Measurements from ENCODE around the gene CLEC9A.

CLEC9A gene

DNA sequence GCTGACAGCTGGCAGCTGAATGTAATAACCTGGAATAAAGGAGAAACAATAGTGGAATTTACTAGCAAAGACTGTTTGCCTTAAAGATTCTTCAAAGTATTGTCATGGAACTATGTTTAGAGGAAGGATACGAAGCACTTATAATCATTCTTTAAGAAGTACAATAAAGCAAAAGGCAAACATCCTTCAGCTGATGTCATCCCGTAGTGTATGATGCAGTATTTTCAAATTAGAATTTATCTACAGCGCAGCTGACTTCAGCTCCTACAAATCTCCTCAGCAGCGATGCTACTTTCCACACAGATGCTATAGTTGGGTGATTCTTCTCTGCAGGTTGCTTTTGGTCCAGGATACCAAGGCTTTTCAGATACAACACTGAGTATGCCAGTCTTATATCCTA lies 36.8 kb downstream of the CLEC9A start:
- no peak for DNase-seq (ENCODE audit: low read depth in 1 of 2, low spot score in 1 of 2)

DNA sequence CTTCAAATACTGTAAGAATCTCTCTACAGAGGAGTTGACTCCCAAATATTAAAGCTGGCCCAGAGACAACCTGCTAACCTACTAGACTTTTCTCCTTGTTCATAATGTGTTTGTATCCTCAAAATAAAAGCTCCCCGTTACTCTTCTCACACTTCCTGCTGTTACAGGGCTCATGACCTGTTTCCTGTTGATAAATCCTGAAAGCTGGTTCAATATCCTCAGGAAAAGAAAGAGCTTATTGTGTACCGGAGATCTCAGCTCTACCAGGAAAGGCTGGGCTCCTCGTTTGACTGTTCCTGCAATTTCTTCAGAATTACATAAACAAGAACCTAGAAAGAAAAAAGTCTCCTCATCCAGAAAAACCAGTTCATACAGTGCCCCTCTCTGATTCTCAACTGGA lies 37.5 kb downstream of the CLEC9A start:
- DNase-seq (ENCODE audit: low read depth in 1 of 2, low spot score in 1 of 2), result no peak

- DNase-seq (ENCODE audit: low read depth in 1 of 2, low spot score in 1 of 2), result no peak
Observed at GRCh38 chr12:10068644-10069043, 38.2 kb downstream of the CLEC9A start.

DNA sequence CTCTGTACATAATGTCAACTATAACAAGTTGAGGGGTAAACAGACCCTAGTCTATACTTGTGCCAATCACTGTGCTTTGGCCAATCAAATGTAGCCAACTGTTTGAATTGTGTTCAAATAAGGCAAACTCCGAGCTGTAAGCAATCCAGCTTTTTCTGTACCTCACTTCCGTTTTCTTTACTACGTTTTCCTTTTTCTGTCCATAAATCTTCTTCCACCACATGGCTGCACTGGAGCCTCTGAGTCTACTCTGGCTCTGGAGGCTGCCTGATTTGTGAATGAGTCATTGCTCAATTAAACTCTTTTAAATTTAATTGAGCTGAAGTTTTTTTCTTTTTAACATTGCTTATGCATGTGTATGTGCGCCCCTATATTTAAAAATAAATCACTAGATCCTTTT lies 38.6 kb downstream of the CLEC9A start:
- no peak for DNase-seq (ENCODE audit: low read depth in 1 of 2, low spot score in 1 of 2)

DNA sequence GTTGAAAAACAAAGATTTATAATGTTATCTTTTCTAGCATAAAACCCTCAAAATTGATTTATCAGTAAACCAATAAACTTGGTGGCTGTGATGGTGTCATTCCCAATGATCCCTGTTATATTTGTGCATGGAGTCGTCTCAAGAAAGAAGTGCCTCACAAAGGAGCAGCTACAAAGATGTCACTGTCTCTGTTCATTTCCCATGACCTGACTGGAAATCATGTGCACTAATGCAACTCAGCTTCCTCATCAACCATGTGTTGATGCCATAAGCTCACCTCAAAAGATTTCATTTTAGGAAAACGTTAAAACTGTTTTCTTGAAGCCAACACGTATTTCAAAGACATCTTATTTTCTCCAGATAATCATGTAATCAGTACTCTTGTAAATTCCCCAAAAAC lies 39.5 kb downstream of the CLEC9A start:
- no peak for DNase-seq (ENCODE audit: low read depth in 1 of 2, low spot score in 1 of 2)

- DNase-seq (ENCODE audit: low read depth in 1 of 2, low spot score in 1 of 2), result no peak
Observed at GRCh38 chr12:10070380-10070779, 39.9 kb downstream of the CLEC9A start.

GRCh38 chr12:10072131-10072530 lies 41.6 kb downstream of the CLEC9A start:
- no peak for DNase-seq (ENCODE audit: low read depth in 1 of 2, low spot score in 1 of 2)

GRCh38 chr12:10073261-10073660 lies 42.8 kb downstream of the CLEC9A start:
- no peak for DNase-seq (ENCODE audit: low read depth in 1 of 2, low spot score in 1 of 2)

- DNase-seq (ENCODE audit: low read depth in 1 of 2, low spot score in 1 of 2), result no peak
Observed at GRCh38 chr12:10075451-10075850, 45.0 kb downstream of the CLEC9A start.

DNA sequence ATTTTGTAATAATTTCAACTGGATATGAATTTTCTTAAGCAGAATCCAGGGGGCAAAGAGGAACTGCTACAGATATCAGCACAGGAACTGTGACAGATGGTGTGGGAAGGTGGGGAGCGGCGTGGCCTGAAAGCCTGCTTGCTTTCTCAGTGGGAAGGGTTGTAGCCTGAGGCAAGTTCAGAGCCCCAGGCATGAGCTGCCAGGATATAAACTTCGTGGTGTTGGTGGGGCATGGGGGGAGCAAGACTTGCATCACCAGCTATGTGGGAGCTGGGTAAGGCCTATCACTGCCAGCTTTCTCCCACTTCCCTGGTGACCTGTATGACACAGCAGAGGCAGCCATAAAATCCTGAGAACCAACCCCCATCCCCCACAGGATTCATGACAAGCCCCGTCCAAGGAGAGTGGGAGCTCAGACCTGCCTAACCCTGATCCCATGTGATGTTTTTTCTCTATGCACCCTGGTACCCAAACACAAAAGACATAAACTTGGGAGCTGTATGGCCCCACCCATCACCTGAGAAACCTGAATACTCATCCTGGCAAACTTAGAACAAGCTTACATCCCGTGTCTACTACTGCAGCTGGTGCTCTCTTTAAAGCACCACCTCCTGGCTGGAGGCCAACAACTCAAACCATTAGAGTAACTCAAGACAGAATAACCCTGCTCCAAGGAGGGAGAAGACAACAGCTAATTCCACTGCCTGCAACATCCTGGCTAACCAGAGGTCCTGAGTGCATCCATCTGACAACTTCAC lies 51.8 kb downstream of the CLEC9A start:
- no peak for DNase-seq (ENCODE audit: low read depth in 1 of 2, low spot score in 1 of 2)

- no peak for DNase-seq (ENCODE audit: low read depth in 1 of 2, low spot score in 1 of 2)
Observed at GRCh38 chr12:10084733-10085132, 54.3 kb downstream of the CLEC9A start.

- DNase-seq (ENCODE audit: low read depth in 1 of 2, low spot score in 1 of 2), result no peak
Observed at GRCh38 chr12:10086387-10086786, 55.9 kb downstream of the CLEC9A start.

DNA sequence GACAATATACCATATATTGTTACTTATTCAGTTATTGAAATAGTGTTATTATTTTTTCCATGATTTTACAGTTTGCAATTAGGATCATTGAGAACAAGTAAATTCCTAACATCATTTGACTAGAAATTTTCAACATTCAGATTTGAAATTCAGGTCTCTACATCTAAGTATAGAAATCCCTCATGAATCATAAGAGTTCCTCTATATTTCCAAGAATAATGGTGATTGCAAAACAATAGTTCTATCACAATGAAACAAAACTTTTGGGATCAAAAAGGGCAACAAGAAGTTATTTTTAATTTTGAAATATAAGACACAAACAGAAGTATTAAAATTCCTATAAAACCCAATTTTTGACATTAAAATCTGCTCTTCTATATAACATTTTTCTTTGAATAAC lies 57.5 kb downstream of the CLEC9A start:
- DNase-seq (ENCODE audit: low read depth in 1 of 2, low spot score in 1 of 2), result no peak

DNA sequence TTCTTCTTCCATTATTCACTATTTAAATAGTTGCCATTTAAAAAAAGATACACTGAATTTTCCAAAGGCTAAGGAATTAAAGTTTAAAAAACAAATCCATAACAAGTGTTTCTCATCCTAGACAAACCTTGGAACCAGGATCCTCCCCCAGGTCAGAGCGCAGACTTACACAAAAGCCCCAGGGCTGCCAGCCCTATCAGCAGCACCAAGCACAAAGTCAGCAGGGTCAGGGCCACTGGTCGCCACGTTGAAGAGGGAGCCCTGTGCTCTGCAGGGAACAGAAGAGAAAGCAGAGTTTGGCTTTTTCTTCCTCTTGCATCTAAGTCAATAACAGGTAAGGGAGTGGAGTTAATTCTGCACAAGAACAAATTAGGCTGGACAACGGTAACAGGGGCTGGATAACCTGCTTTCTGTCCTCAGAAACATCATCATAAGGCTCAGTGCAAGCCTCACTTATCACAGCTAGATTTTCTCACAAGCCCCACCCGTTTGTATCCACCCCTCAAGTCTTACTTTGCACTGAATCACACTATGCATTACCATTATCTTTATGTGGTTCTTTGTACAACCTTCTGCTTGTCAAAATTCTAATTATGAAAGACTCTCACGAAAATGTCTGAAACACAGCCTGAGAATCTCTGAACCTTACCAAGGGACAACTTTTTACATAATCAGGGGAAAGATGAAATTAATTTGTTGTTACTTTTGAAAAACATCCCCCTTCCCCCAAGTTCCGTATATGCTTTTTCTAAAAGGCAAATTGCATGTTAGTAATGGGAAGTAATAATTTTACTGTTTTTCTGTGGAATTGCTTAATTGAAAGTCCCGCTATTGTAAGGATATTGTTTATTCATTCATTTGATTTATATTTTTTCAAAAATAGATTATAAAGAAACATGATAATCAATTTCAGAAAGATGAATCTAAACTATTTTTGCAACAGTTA lies 58.7 kb downstream of the CLEC9A start:
- DNase-seq (ENCODE audit: low read depth in 1 of 2, low spot score in 1 of 2), result no peak

- no peak for DNase-seq (ENCODE audit: low read depth in 1 of 2, low spot score in 1 of 2)
Observed at GRCh38 chr12:10094646-10095395, 64.3 kb downstream of the CLEC9A start.

DNA sequence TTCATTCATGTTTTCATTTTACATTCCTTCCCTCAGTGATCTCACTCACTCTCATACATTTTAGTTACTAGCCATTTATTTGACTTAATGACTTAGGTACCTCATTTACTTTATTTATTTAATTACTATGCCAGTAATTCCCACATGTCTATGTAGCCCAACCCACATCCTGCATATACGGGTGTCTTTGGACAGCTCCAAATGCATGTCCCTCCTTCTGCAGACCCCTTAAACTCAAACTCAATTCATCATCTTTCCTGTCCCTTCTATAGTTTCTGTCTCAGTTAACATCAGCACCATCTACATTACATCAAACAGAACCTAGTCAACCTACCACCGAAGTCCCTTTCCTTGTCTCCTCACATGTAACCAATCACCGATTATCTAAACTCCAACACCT lies 65.5 kb downstream of the CLEC9A start:
- DNase-seq (ENCODE audit: low read depth in 1 of 2, low spot score in 1 of 2), result no peak

DNA sequence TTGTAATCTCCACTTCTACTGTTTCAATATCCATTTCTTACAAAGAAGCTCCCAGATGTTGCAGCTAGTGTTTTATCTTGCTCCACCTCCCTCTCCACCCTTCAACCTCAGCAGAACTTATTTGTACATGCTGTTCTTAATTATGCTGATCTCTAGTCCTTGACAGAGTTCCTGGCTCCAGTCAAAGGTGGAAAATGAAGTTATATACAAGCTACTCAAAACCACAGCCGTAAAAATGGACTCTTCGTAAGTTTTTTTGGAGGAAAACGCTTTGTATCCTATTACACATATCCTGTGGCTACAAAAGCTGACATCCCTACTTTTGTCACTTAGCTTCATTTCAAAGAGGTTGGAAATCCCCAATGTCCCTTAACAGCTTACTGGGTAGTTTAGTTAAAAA lies 67.0 kb downstream of the CLEC9A start:
- no peak for DNase-seq (ENCODE audit: low read depth in 1 of 2, low spot score in 1 of 2)

GRCh38 chr12:10098791-10099190 lies 68.3 kb downstream of the CLEC9A start, which contains the start of gene CLEC1A:
Gene CLEC1A, minus strand, starts transcription at chr12:10098985. Its CDS starts 63 bp downstream, at chr12:10098922.
- DNase-seq (ENCODE audit: low read depth in 1 of 2, low spot score in 1 of 2), result no peak

GRCh38 chr12:10101042-10101579 lies 70.6 kb downstream of the CLEC9A start:
- DNase-seq (ENCODE audit: low read depth in 1 of 2, low spot score in 1 of 2), result no peak

- DNase-seq (ENCODE audit: low read depth in 1 of 2, low spot score in 1 of 2), result no peak
Observed at GRCh38 chr12:10101648-10102220, 71.3 kb downstream of the CLEC9A start.

DNA sequence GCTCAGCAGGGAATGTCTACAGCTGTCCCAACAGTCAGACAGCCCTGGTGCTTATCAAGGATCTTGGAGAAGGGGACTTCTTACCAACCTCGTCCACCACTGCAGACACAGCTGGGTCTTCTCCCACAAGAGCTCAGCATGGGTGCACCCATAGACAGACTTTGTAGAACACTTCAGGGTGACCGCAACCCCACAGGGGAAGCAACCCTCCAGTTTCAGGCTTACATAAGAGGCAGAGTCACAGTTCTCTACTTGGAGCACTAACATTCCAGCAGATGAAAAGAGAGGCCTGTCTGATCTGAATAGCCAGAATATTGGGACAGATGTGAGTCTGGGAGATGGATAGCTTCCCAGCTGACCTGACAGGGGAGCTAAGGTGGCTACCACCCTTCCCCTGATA lies 71.8 kb downstream of the CLEC9A start:
- DNase-seq (ENCODE audit: low read depth in 1 of 2, low spot score in 1 of 2), result no peak

All from stimulated activated CD4-positive, alpha-beta T cell treated with anti-CD3 and anti-CD28 coated beads, Interleukin-15, amount 100 ng/mL, for 1 hour (primary cell).